Tibial nerve (tissue), 4 donors: ENCODE results near the gene EDN1. TPM values are rescaled to one million over a fixed set of nuclear protein-coding genes. Genes with fewer than 3 reads are reported as not detected.

Source experiments
- DNase-seq, 2 donors: peaks; one replicate each; pipeline ENCODE4 v3.0.0-alpha.2; 2019; ENCODE audit warnings: low spot score in 2 of 2
- H3K27ac ChIP-seq, 4 donors: fragments of 200-600 bp; sonication (generic) in 3 of 4; one replicate each; pipeline ENCODE4 v1.5.1; 2017 to 2019; ENCODE audit warnings: mild to moderate bottlenecking in 1 of 4
- H3K27me3 ChIP-seq, 2 donors: fragments of 200-600 bp; sonication (generic) in 1 of 2; one replicate each; pipeline versions ENCODE4 v1.5.1 to v1.6.0; 2017 to 2019
- H3K36me3 ChIP-seq, 3 donors: fragments of 200-600 bp; sonication (generic); one replicate each; pipeline ENCODE4 v1.5.1; 2018 to 2019
- H3K4me1 ChIP-seq, 4 donors: fragments of 200-600 bp; sonication (generic) in 3 of 4; one replicate each; pipeline ENCODE4 v1.5.1; 2017 to 2019
- H3K4me3 ChIP-seq, 4 donors: fragments of 200-600 bp; sonication (generic) in 3 of 4; one replicate each; pipeline ENCODE4 v1.5.1; 2017 to 2019; ENCODE audit warnings: mild to moderate bottlenecking in 1 of 4, moderate library complexity in 1 of 4
- H3K9me3 ChIP-seq, 4 donors: fragments of 200-600 bp; sonication (generic) in 3 of 4; one replicate each; pipeline ENCODE4 v1.5.1; 2017 to 2019
- EP300 ChIP-seq, 2 donors: sonication (generic); formaldehyde crosslinking; IDR thresholded peaks; one replicate each; pipeline ENCODE4 v1.6.1; 2017; ENCODE audit warnings: antibody characterized with exemption in 2 of 2, mild to moderate bottlenecking in 1 of 2
- POLR2A ChIP-seq, 2 donors: fragments of 450-650 bp; IDR thresholded peaks; one replicate each; pipeline ENCODE4 v1.6.1; 2017; ENCODE audit warnings: antibody characterized with exemption in 2 of 2, mild to moderate bottlenecking in 2 of 2, moderate library complexity in 2 of 2
- WGBS, 2 donors: methylation state at CpG; one replicate each; pipeline ENCODE4 v1.1.5; 2018; 5-methylcytosine and 5-hydroxymethylcytosine counted together
- total RNA-seq, 4 donors: library from RNA; depleted of rRNA; stranded (reverse); fragments of >200 nt; gene quantifications; one replicate each; pipeline ENCODE4 v1.1.0, GENCODE V29; 2016
- TF ChIP-seq, protein P1 (sequence below), 5 experiments: fragments of 200-600 bp in 3 of 5; fragments of 450-650 bp in 2 of 5; sonication (generic) in 3 of 5; IDR thresholded peaks; one replicate each; pipeline ENCODE4 v1.5.1; 2016 to 2019; ENCODE audit warnings: antibody characterized with exemption in 5 of 5, mild to moderate bottlenecking in 3 of 5, moderate library complexity in 2 of 5

The EDN1 gene
- total RNA-seq, 4 donors from 2014 or later: 18.2 to 48.8 (median 38.3) TPM

DNA sequence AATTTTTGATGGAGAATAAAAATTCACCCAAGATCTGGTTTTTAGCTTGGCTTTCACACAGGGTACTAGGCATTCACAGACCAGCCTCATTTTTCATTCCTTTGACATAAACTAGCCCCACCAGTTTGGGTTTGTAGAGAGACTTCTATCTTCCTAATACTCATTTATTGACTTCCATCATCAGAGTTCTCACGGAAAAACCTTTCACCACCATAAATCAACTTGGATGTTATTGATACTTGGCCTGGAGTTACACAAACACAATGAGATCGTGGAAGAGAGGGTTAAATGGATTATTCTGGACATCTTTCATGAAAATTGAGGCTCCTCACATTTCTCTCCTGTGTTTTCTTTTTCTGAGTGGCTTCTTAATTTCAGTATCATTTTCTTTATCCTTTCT, 26.8 kb upstream of the EDN1 start:
- H3K27me3 ChIP-seq: no peaks in the 10 kb centered on the region
- 55 to 57% methylated on average over 2 of the region's 2 CpGs for WGBS, 2 donors
- H3K36me3 ChIP-seq: no peaks in the 10 kb centered on the region
- no peaks in the 10 kb centered on the region for H3K9me3 ChIP-seq
- no peaks in the 10 kb centered on the region for H3K4me1 ChIP-seq
- DNase-seq: no peak
- TF ChIP-seq EP300 (IDR thresholded peaks at IDR 0.05): no peak
- no peak overlapping the region for H3K27ac ChIP-seq
- H3K4me3 ChIP-seq: no peak overlapping the region

DNA sequence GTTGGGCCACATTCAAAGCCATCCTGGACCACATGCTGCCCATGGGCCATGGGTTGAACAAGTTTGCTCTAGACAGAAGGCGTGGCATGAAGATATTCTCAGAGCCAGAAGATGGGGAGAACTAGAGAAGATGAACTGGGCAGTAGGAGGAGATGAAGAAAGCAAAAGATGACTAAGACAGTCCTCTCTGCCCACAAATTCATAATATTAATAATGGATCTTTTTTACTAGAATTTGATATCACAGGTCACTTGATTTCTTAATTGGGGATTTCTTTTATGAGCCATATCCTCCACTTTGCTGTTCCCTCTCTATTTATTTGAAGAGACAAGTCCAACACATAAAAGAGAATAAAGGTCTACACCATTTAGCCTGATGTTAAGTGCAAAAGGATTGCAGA, 25.5 kb upstream of the EDN1 start:
- 80 to 96% methylated on average over 1 of the region's 1 CpG for WGBS, 2 donors
- no peaks in the 10 kb centered on the region for H3K27me3 ChIP-seq
- no peak for DNase-seq
- H3K27ac ChIP-seq: no peak overlapping the region
- no peaks in the 10 kb centered on the region for H3K9me3 ChIP-seq
- H3K4me1 ChIP-seq: no peaks in the 10 kb centered on the region
- no peaks in the 10 kb centered on the region for H3K36me3 ChIP-seq
- TF ChIP-seq POLR2A (IDR thresholded peaks at IDR 0.05): no peak
- TF ChIP-seq, protein P1, sequence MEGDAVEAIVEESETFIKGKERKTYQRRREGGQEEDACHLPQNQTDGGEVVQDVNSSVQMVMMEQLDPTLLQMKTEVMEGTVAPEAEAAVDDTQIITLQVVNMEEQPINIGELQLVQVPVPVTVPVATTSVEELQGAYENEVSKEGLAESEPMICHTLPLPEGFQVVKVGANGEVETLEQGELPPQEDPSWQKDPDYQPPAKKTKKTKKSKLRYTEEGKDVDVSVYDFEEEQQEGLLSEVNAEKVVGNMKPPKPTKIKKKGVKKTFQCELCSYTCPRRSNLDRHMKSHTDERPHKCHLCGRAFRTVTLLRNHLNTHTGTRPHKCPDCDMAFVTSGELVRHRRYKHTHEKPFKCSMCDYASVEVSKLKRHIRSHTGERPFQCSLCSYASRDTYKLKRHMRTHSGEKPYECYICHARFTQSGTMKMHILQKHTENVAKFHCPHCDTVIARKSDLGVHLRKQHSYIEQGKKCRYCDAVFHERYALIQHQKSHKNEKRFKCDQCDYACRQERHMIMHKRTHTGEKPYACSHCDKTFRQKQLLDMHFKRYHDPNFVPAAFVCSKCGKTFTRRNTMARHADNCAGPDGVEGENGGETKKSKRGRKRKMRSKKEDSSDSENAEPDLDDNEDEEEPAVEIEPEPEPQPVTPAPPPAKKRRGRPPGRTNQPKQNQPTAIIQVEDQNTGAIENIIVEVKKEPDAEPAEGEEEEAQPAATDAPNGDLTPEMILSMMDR (IDR thresholded peaks at IDR 0.05): no peak
- no peak for TF ChIP-seq EP300 (IDR thresholded peaks at IDR 0.05)
- no peak overlapping the region for H3K4me3 ChIP-seq

DNA sequence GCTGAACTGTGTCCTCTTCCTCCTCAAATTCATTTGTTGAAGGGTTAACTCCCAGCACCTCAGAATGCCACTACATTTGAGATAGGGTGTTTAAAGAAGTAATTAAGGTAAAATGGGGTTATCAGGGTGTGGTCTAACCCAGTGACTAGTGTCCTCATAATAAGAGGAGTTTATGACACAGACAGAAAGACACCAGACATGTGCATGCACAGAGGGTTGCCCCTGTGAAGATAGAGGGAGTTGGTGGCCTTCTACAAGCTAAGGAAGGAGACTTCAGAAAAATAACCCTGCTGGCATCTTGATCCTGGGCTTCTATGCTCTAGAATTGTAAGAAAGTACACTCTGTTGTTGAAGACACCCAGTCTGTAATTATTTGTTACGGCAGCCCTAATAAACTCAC, 24.9 kb upstream of the EDN1 start:
- no peaks in the 10 kb centered on the region for H3K27me3 ChIP-seq
- H3K27ac ChIP-seq: no peak overlapping the region
- H3K4me1 ChIP-seq: no peaks in the 10 kb centered on the region
- H3K4me3 ChIP-seq: no peak overlapping the region
- TF ChIP-seq POLR2A (IDR thresholded peaks at IDR 0.05) (no peak), EP300 (IDR thresholded peaks at IDR 0.05) (no peak)
- TF ChIP-seq, protein P1 (IDR thresholded peaks at IDR 0.05): no peak
- H3K36me3 ChIP-seq: no peaks in the 10 kb centered on the region
- H3K9me3 ChIP-seq: no peaks in the 10 kb centered on the region
- no peak for DNase-seq
- WGBS, 2 donors: 70 to 85% methylated on average over 1 of the region's 1 CpG

DNA sequence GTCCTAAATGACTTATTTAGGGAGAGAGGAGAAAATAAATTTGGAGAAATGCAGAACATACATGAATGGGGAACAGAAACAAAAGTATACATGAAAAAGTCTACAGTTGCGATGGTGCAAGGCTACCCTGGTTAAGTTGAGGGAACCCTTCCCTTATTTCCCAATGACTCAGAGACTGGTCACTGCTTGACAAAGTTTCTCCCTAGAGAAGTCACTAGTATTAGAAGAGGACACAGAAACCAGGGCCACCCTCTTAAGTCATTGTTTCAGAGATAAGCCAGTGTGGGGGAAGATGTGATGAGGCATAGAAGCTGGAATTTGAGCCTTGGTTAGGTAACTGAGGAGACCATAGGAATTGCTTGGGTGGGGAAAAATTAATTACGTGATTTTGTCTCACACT, 24.4 kb upstream of the EDN1 start:
- Histone ChIP-seq H3K4me1 (no peaks in the 10 kb centered on the region), H3K9me3 (peaks cover 0 to 2% (median under 1%) of the 10 kb centered on the region in 4 donors), H3K4me3 (no peak overlapping the region), H3K27ac (no peak overlapping the region), H3K36me3 (no peaks in the 10 kb centered on the region), H3K27me3 (no peaks in the 10 kb centered on the region)
- no peak for TF ChIP-seq EP300 (IDR thresholded peaks at IDR 0.05)
- no peak for TF ChIP-seq POLR2A (IDR thresholded peaks at IDR 0.05)
- TF ChIP-seq, protein P1 (IDR thresholded peaks at IDR 0.05): no peak
- 87% methylated on average over 2 of the region's 2 CpGs for whole genome bisulfite sequencing, 2 donors
- DNase-seq: no peak

DNA sequence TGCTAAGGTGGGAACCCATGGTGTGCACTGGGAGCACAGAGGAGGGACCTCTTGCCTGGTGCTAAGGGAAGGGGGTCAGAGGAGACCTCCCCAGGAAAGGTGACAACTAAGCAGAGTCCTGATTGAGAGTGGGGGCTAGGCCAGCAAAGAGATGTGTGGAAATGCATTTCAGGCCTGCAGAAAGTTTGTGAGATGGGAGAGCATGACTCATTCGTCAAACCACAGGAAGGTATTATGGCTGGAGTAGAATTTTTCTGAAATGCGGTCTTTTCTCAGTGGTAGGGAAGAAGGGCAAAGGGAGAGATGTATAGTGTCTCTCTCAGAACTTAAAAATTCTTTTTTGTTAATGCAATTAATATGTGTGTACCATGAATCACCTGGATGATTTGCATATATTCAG, 23.6 kb upstream of the EDN1 start:
- H3K4me3 ChIP-seq: no peak overlapping the region
- DNase-seq: no peak
- H3K27me3 ChIP-seq: no peaks in the 10 kb centered on the region
- TF ChIP-seq POLR2A (IDR thresholded peaks at IDR 0.05) (no peak), EP300 (IDR thresholded peaks at IDR 0.05) (no peak)
- TF ChIP-seq, protein P1 (IDR thresholded peaks at IDR 0.05): no peak
- no peak overlapping the region for H3K27ac ChIP-seq
- H3K36me3 ChIP-seq: no peaks in the 10 kb centered on the region
- H3K9me3 ChIP-seq: peaks cover 0 to 5% (median 2%) of the 10 kb centered on the region in 4 donors
- no peaks in the 10 kb centered on the region for H3K4me1 ChIP-seq
- WGBS, 2 donors: 77 to 86% methylated on average over 2 of the region's 2 CpGs

DNA sequence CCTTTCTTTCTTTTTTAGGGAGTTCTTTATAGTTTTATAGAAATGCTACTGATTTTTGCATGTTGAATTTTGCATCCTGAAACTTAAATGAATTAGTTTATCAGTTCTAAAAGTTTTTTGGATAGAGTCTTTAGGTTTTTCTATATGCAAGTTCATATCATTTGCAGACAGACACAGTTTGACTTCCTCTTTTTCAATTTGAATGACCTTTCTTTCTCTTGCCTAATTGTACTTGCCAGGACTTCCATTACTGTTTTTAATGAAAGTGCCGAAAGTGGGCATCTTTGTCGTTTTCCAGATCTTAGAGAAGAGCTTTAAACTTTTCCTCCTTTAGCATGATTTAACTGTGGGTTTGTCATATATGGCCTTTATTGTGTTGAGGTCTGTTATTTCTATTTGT, 21.1 kb upstream of the EDN1 start:
- no peak for DNase-seq
- Histone ChIP-seq H3K9me3 (peaks cover 0 to 12% (median 2%) of the 10 kb centered on the region in 4 donors), H3K4me1 (no peaks in the 10 kb centered on the region), H3K36me3 (no peaks in the 10 kb centered on the region), H3K27ac (no peak overlapping the region), H3K27me3 (no peaks in the 10 kb centered on the region), H3K4me3 (no peak overlapping the region)
- WGBS, 2 donors: 56 to 72% methylated on average over 2 of the region's 2 CpGs
- TF ChIP-seq EP300 (IDR thresholded peaks at IDR 0.05): no peak
- TF ChIP-seq POLR2A (IDR thresholded peaks at IDR 0.05): no peak
- TF ChIP-seq, protein P1 (IDR thresholded peaks at IDR 0.05): no peak
